Mucosa of descending colon (tissue), 3 donors: ENCODE results near the gene CCL5. TPM values are rescaled to one million over a fixed set of nuclear protein-coding genes. Genes with fewer than 3 reads are reported as not detected.

Source experiments
- ATAC-seq: fragments of 200-7000 bp; cut with Tn5 transposase; one replicate; pipeline ENCODE4 v1.9.1; 2020; ENCODE audit warnings: mild to moderate bottlenecking, moderate library complexity
- DNase-seq, 3 donors: peaks; one replicate each; pipeline ENCODE4 v3.0.0-alpha.2; 2020
- H3K36me3 ChIP-seq: fragments of 200-600 bp; one replicate; pipeline ENCODE4 v1.8.0; 2021; ENCODE audit warnings: low read depth, mild to moderate bottlenecking
- H3K4me1 ChIP-seq: fragments of 200-600 bp; one replicate; pipeline ENCODE4 v1.8.0; 2021; ENCODE audit warnings: low read depth, mild to moderate bottlenecking
- H3K4me3 ChIP-seq: fragments of 200-600 bp; one replicate; pipeline ENCODE4 v1.8.0; 2021; ENCODE audit warnings: mild to moderate bottlenecking
- H3K9me3 ChIP-seq: fragments of 200-600 bp; one replicate; pipeline ENCODE4 v1.8.0; 2021; ENCODE audit warnings: mild to moderate bottlenecking
- CTCF ChIP-seq: fragments of 200-600 bp; IDR thresholded peaks from one replicate; pipeline ENCODE4 v1.8.0; 2022; ENCODE audit warnings: antibody characterized with exemption, mild to moderate bottlenecking
- intact Hi-C, 2 donors: fragments of 100-400 bp; cut with DNase I in 1 of 2; cut with micrococcal nuclease in 1 of 2; formaldehyde crosslinking; loops; one replicate each; pipeline versions ENCODE4 v1.11.0 to v1.11.1; 2022; cut with DNase I, micrococcal nuclease
- total RNA-seq, 3 donors: library from RNA; stranded (reverse); fragmentation: NEBNext Ultra II Directional in 2 of 3; extraction: Animal tissue kit (Norgen Biotek cat#: 25700) in 2 of 3; gene quantifications; one replicate each; pipeline versions ENCODE4 v1.2.1 to v1.2.4, GENCODE V29; 2021 to 2023
- donor health status: DM: no; HTN: no; CAD: no; lungs with moderate emphysema.
- donor health status: DM: no; HTN: no; CAD: no.
- donor health status: DM: no; HTN: yes; CAD: no.

Gene CCL5
- total RNA-seq, 3 donors from 2014 or later, result 8.4 to 20.6 (median 13.7) TPM

GRCh38 chr17:35917519-35918213 is 37.5 kb upstream of the CCL5 start:
- DNase-seq (no peak), ATAC-seq (no peak)
- no peaks in the 10 kb centered on the region for H3K9me3 ChIP-seq
- no peaks in the 10 kb centered on the region for H3K4me1 ChIP-seq
- H3K4me3 ChIP-seq, result no peak overlapping the region
- no peaks in the 10 kb centered on the region for H3K36me3 ChIP-seq
- intact Hi-C loops, result no loop called here
- no peak for TF ChIP-seq CTCF

- no peaks in the 10 kb centered on the region for H3K9me3 ChIP-seq
- ATAC-seq (no peak), DNase-seq (no peak)
- H3K4me3 ChIP-seq, result no peak overlapping the region
- intact Hi-C loops, result no loop called here
- TF ChIP-seq CTCF, result no peak
- no peaks in the 10 kb centered on the region for H3K4me1 ChIP-seq
- H3K36me3 ChIP-seq, result no peaks in the 10 kb centered on the region
These were observed 35.2 kb upstream of the CCL5 start for GRCh38 chr17:35915153-35915964.

GRCh38 chr17:35914354-35914753 is 34.2 kb upstream of the CCL5 start:
- ATAC-seq, result no peak
- intact Hi-C loops, result no loop called here
- no peak overlapping the region for H3K4me3 ChIP-seq
- H3K4me1 ChIP-seq, result no peaks in the 10 kb centered on the region
- no peaks in the 10 kb centered on the region for H3K9me3 ChIP-seq
- TF ChIP-seq CTCF, result no peak
- no peaks in the 10 kb centered on the region for H3K36me3 ChIP-seq
- no peak for DNase-seq

GRCh38 chr17:35913609-35914008 is 33.4 kb upstream of the CCL5 start:
- Histone ChIP-seq H3K36me3 (no peaks in the 10 kb centered on the region), H3K9me3 (no peaks in the 10 kb centered on the region), H3K4me1 (no peaks in the 10 kb centered on the region), H3K4me3 (no peak overlapping the region)
- DNase-seq, result no peak
- no peak for TF ChIP-seq CTCF
- intact Hi-C loops, result no loop called here
- no peak for ATAC-seq

- Histone ChIP-seq H3K36me3 (no peaks in the 10 kb centered on the region), H3K4me1 (no peaks in the 10 kb centered on the region), H3K9me3 (no peaks in the 10 kb centered on the region), H3K4me3 (no peak overlapping the region)
- intact Hi-C loops, result no loop called here
- no peak for ATAC-seq
- DNase-seq, result no peak
- no peak for TF ChIP-seq CTCF
These were observed 32.8 kb upstream of the CCL5 start for GRCh38 chr17:35912942-35913341.
